ENCODE data around the gene RNU1-1.
"Not testable (repeated sequence)": the region's sequence is repeated elsewhere in the genome, so short reads cannot be mapped to it uniquely, and the experiment has no call there.

GRCh38 chr1:16475771-16476770 is 38.0 kb downstream of the RNU1-1 start:
- TF ChIP-seq CTCF (IDR thresholded peaks at IDR 0.05; ENCODE audit: control extremely low read depth in 1 of 3, insufficient read depth in 1 of 3, low read depth in 1 of 3, low read length in 3 of 3); RAD21 (IDR thresholded peaks at IDR 0.05 in 1 of 2, conservative IDR thresholded peaks at IDR 0.05 in 1 of 2; ENCODE audit: low read depth in 2 of 2, low read length in 2 of 2): not testable (repeated sequence)

All from H1 (cell line).